ENCODE results near the gene SYCP3. TPM values are rescaled to one million over a fixed set of nuclear protein-coding genes. Genes with fewer than 3 reads are reported as not detected.
"Not testable (repeated sequence)": the region's sequence is repeated elsewhere in the genome, so short reads cannot be mapped to it uniquely, and the experiment has no call there.

Gene SYCP3
- total and polyA plus RNA-seq, 2 of the 8 experiments (the other 6 are each of a cell fraction or from before 2014, with no cell fraction given): 0.02 to 0.07 TPM

DNA sequence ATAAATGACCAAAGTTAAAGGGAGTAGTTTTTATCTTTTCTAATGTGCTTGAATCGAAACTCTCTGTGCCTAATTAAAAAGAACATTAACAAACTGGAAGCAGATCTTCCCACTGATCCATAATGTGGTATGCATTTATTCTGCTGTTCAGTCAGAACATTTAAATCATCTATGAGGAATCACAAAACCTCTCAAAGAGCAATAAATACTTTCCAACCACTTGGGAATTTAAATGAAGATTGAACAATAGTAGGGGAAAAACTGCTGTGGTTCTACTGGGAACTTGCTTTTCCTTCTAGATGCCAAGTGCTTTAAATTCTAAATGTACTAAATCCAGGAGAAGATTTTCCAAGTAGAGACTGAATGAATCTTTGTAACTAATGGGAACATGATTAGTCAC lies 54.2 kb downstream of the SYCP3 start (continued):
- no peak for TF ChIP-seq RNF2 (IDR thresholded peaks at IDR 0.05; ENCODE audit: borderline replicate concordance, low read depth, low read length, missing control alignments, poor library complexity, severe bottlenecking)

DNA sequence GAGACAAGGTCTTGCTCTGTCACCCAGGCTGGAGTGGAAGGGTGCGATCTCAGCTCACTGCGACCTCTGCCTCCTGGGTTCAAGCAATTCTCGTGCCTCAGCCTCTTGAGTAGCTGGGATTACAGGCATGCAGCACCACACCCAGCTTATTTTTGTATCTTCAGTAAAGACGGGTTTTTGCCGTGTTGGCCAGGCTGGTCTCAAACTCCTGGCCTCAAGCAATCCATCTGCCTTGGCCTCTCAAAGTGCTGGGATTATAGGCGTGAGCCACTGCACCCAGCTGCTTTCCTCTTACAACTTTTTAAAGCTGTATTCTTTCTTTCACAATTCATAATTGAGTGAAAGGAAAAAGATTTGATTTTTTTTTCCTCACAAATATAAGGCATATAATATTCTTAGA lies 57.6 kb downstream of the SYCP3 start:
- CTCF ChIA-PET (ENCODE audit: partially characterized antibody): interaction anchor here (1.4 to 4.6 kb wide), 2 partner anchors 10 to 21 kb away, joined by 4 to 32 read pairs; no protein-coding TSS in a partner anchor
- 88% methylated on average over 6 of the region's 6 CpGs; no CpG with 5 or more reads in 1 of the 2 experiments for WGBS, 2 experiments (ENCODE audit: extremely low coverage in 1 of 2, insufficient coverage in 1 of 2, insufficient read length in 1 of 2, insufficient replicate concordance in 2 of 2, low coverage in 1 of 2, low lambda C conversion rate in 2 of 2, missing lambda C conversion rate in 1 of 2)

More for the DNA sequence above, 57.6 kb downstream of the SYCP3 start:
- H3K27me3 ChIP-seq (replicated peaks in 1 of 4; ENCODE audit: control insufficient read depth in 3 of 4, extremely low read depth in 1 of 4, insufficient read depth in 3 of 4, low read length in 3 of 4); H4K20me1 ChIP-seq (replicated peaks in 1 of 2; ENCODE audit: control insufficient read depth in 1 of 2, insufficient read depth in 2 of 2, low read length in 2 of 2); H3K14ac ChIP-seq (ENCODE audit: insufficient read length); H3K4me2 ChIP-seq (ENCODE audit: insufficient read depth in 1 of 2, low read depth in 2 of 2, low read length in 2 of 2); H3K9me3 ChIP-seq (ENCODE audit: insufficient read depth in 2 of 2, low read depth in 1 of 2, low read length in 1 of 2); H3K79me2 ChIP-seq (ENCODE audit: control insufficient read depth in 1 of 2, insufficient read depth in 2 of 2, low read length in 2 of 2); H3K79me1 ChIP-seq (ENCODE audit: low read depth, low read length); H2BK15ac ChIP-seq (ENCODE audit: low read length); H4K5ac ChIP-seq (ENCODE audit: insufficient read length, low read depth, low read length); H2BK20ac ChIP-seq (ENCODE audit: low read length); H2AK5ac ChIP-seq (ENCODE audit: low read depth, low read length); H2BK5ac ChIP-seq (ENCODE audit: low read depth, low read length); H3K18ac ChIP-seq (ENCODE audit: extremely low read depth, low read length); H4K91ac ChIP-seq (replicated peaks; ENCODE audit: insufficient read length, low read length); H2BK120ac ChIP-seq (replicated peaks; ENCODE audit: low read depth, low read length); FAIRE-seq; H3K27ac ChIP-seq (ENCODE audit: low read depth, low read length); H3K36me3 ChIP-seq (ENCODE audit: control insufficient read depth in 2 of 4, insufficient read depth in 4 of 4, low read length in 3 of 4); H3K4me1 ChIP-seq (replicated peaks in 1 of 4; ENCODE audit: control insufficient read depth in 3 of 4, insufficient read depth in 4 of 4, low read length in 3 of 4); H3K23ac ChIP-seq (ENCODE audit: insufficient read length); H3K23me2 ChIP-seq (ENCODE audit: low read depth, low read length); H2BK12ac ChIP-seq (ENCODE audit: low read depth, low read length); H3K9ac ChIP-seq (replicated peaks in 1 of 4; ENCODE audit: extremely low read depth in 1 of 4, low read depth in 3 of 4, low read length in 3 of 4); DNase-seq (ENCODE audit: low read depth in 1 of 2, low spot score in 2 of 2); H3K4ac ChIP-seq (replicated peaks; ENCODE audit: insufficient read length, low read depth, low read length); H4K8ac ChIP-seq (ENCODE audit: extremely low read depth, insufficient read depth, low read length); H2AFZ ChIP-seq (ENCODE audit: low read length); POLR2A ChIA-PET (ENCODE audit: partially characterized antibody); H3K56ac ChIP-seq (replicated peaks; ENCODE audit: insufficient read length, low read depth, low read length); H3K4me3 ChIP-seq (ENCODE audit: extremely low read depth in 1 of 4, insufficient read depth in 2 of 4, low read depth in 3 of 4, low read length in 4 of 4): not testable (repeated sequence)

Measured in H1 (cell line).